Panc1 (cell line): ENCODE results near the gene GNG7. TPM values are rescaled to one million over a fixed set of nuclear protein-coding genes. Genes with fewer than 3 reads are reported as not detected.

Experiments
- ATAC-seq: fragments of 200-7000 bp; cut with Tn5 transposase; 2 replicates; pipeline ENCODE4 v1.9.1; 2020; ENCODE audit warnings: mild to moderate bottlenecking, moderate library complexity
- BruUV-seq: library from RNA; stranded (reverse); fragments of 400-500 nt; replicated peaks from 2 replicates; lab custom pipeline; 2021; lab: Mats Ljungman, UMichigan
- CTCF ChIA-PET: fragments of 300-600 bp; sonication (Branson Sonifier 250); formaldehyde crosslinking; loops from one replicate; lab custom pipeline; 2022; ENCODE audit warnings: antibody characterized with exemption; lab: Charles Lee
- POLR2A ChIA-PET: fragments of 300-600 bp; sonication (Branson Sonifier 250); formaldehyde crosslinking; loops from one replicate; lab custom pipeline; 2022; ENCODE audit warnings: antibody characterized with exemption; lab: Charles Lee
- DNase-seq: peaks from one replicate; pipeline ENCODE4 v3.0.0-alpha.2; 2010; ENCODE audit warnings: low read depth, low spot score
- H3K27ac ChIP-seq: 2 replicates; pipeline ENCODE4 v1.5.1; 2011; ENCODE audit warnings: mild to moderate bottlenecking, low read length, inconsistent platforms
- H3K27me3 ChIP-seq: fragments of 200-500 bp; sonication (Bioruptor generic); 2 replicates; pipeline ENCODE4 v1.6.0; 2014; ENCODE audit warnings: low read length, inconsistent platforms; ENCODE audit not compliant: control insufficient read depth, insufficient read depth
- H3K36me3 ChIP-seq: fragments of 200-500 bp; sonication (Bioruptor generic); 2 replicates; pipeline ENCODE4 v1.5.1; 2014; ENCODE audit warnings: inconsistent platforms, mild to moderate bottlenecking, low read length, moderate library complexity; ENCODE audit not compliant: control insufficient read depth, insufficient read depth
- H3K4me1 ChIP-seq: 2 replicates; pipeline ENCODE4 v1.5.1; 2011; ENCODE audit warnings: inconsistent platforms, mild to moderate bottlenecking, low read length, moderate library complexity; ENCODE audit not compliant: control insufficient read depth, insufficient read depth
- H3K4me3 ChIP-seq, 2 experiments: 2 replicates each; pipeline ENCODE4 v1.5.1; 2011 to 2012; ENCODE audit warnings: low read depth in 2 of 2, low read length in 2 of 2, mild to moderate bottlenecking in 2 of 2, inconsistent platforms in 1 of 2, moderate library complexity in 1 of 2
- H3K9me3 ChIP-seq: fragments of 200-500 bp; sonication (Bioruptor generic); 2 replicates; pipeline ENCODE4 v1.5.1; 2014; ENCODE audit warnings: low read depth, mild to moderate bottlenecking, inconsistent platforms, low read length, moderate library complexity; ENCODE audit not compliant: control insufficient read depth, insufficient read depth
- CTCF ChIP-seq: fragments of 450-650 bp; IDR thresholded peaks from 2 replicates; pipeline ENCODE4 v1.5.1; 2017; ENCODE audit warnings: mild to moderate bottlenecking
- POLR2AphosphoS5 ChIP-seq: IDR thresholded peaks from 2 replicates; pipeline ENCODE4 v1.6.1; 2012; ENCODE audit warnings: mild to moderate bottlenecking, low read depth, low read length, moderate library complexity
- REST ChIP-seq, 2 experiments: IDR thresholded peaks; 2 replicates each; pipeline ENCODE4 v1.6.1; 2011 to 2012; ENCODE audit warnings: low read depth in 2 of 2, control low read depth in 1 of 2, low read length in 1 of 2, mild to moderate bottlenecking in 1 of 2, moderate library complexity in 1 of 2; ENCODE audit not compliant: insufficient read depth in 1 of 2
- SIN3A ChIP-seq: IDR thresholded peaks from 2 replicates; pipeline ENCODE4 v1.6.1; 2012; ENCODE audit warnings: low read depth, mild to moderate bottlenecking, low read length, moderate library complexity, borderline replicate concordance; ENCODE audit not compliant: insufficient read depth
- TCF7L2 ChIP-seq: IDR thresholded peaks from 2 replicates; pipeline ENCODE4 v1.6.1; 2011; ENCODE audit warnings: mild to moderate bottlenecking, low read depth, low read length, inconsistent platforms
- in situ Hi-C: cut with HindIII; loops from 2 replicates; pipeline ENCODE4 v1.10.0; 2016; ENCODE audit warnings: low sequenced_read_pairs, low pct_unique_long_range_greater_than_20kb
- intact Hi-C: fragments of 100-400 bp; cut with micrococcal nuclease; formaldehyde crosslinking; loops from one replicate; pipeline ENCODE4 v1.10.0; 2022; ENCODE audit not compliant: unreplicated experiment
- total RNA-seq: library from RNA; stranded (reverse); gene quantifications from one replicate; pipeline ENCODE4 v1.2.1, GENCODE V29; 2021; ENCODE audit not compliant: unreplicated experiment

Gene GNG7
- total RNA-seq, 1 experiment from 2014 or later, result 0.74 TPM

- ATAC-seq (no peak), DNase-seq (no peak)
- no peaks in the 10 kb centered on the region for H3K9me3 ChIP-seq
- H3K27ac ChIP-seq, result no peak overlapping the region
- ChIA-PET POLR2A (no interaction called here), CTCF (no interaction called here)
- peaks cover 3% of the 10 kb centered on the region; the same call in 1 of the 2 replicates for H3K4me1 ChIP-seq
- BruUV-seq, result no TSS peak
- intact Hi-C loops (no loop called here), in situ Hi-C loops (no loop called here)
- H3K36me3 ChIP-seq, result no peaks in the 10 kb centered on the region; the same call in 1 of the 2 replicates
- H3K4me3 ChIP-seq, result peak overlapping the region; percentile 30 to 88
- H3K27me3 ChIP-seq, result no peaks in the 10 kb centered on the region
- no peak for TF ChIP-seq POLR2AphosphoS5
- TF ChIP-seq REST (IDR thresholded peaks at IDR 0.05; ENCODE audit: insufficient read depth in 1 of 2, low read depth in 2 of 2, low read length in 1 of 2), result peak in 1 of 2 experiments; percentile 68; a peak in 2 of 4 replicates
These were observed 37.8 kb upstream of the GNG7 start for GRCh38 chr19:2740314-2740656.

- in situ Hi-C loops, result no loop called here
- ChIA-PET POLR2A (no interaction called here), CTCF (no interaction called here)
- BruUV-seq, result no TSS peak
- no peak for TF ChIP-seq CTCF
- no peak for TF ChIP-seq TCF7L2
- 0 out of 2 replicates have a peak, but pooled peaks have one; percentile 36 for TF ChIP-seq POLR2AphosphoS5
- peak; percentile 98 to 99 for TF ChIP-seq REST (IDR thresholded peaks at IDR 0.05; ENCODE audit: insufficient read depth in 1 of 2, low read depth in 2 of 2, low read length in 1 of 2)
- peak; percentile 91; the same call in 1 of the 2 replicates for TF ChIP-seq SIN3A
- H3K9me3 ChIP-seq, result no peaks in the 10 kb centered on the region
- peak within 1 kb of the TSS; percentile 77 for H3K27ac ChIP-seq
- intact Hi-C loops, result no loop called here
- H3K4me3 ChIP-seq, result peak within 1 kb of the TSS; percentile 85 to 88
- H3K4me1 ChIP-seq, result peaks cover 3% of the 10 kb centered on the region; the same call in 1 of the 2 replicates
- H3K27me3 ChIP-seq, result no peaks in the 10 kb centered on the region
- ATAC-seq (peak; percentile 100), DNase-seq (peak; percentile 80)
- no peaks in the 10 kb centered on the region; the same call in 1 of the 2 replicates for H3K36me3 ChIP-seq
These were observed 37.3 kb upstream of the GNG7 start, which contains the start of gene SLC39A3 for GRCh38 chr19:2739602-2740313. SLC39A3 (minus strand) TSS chr19:2740017; CDS start chr19:2737257, 2,760 bp downstream.
